T1000 (cell line): ENCODE results near the gene PRKCD.

ENCODE experiments used
- DNase-seq: peaks from one replicate; lab custom pipeline; 2025; ENCODE audit warnings: mixed read lengths; lab: John Stamatoyannopoulos, UW

PRKCD gene

GRCh38 chr3:53160660-53161449, at the start of gene PRKCD:
Gene PRKCD, plus strand, starts transcription at chr3:53161209. Its CDS starts 17,214 bp downstream, at chr3:53178423.
- DNase-seq = peak; percentile 75

GRCh38 chr3:53111822-53112221, 49.2 kb upstream of the PRKCD start:
- no peak for DNase-seq

GRCh38 chr3:53113293-53114010, 47.6 kb upstream of the PRKCD start:
- no peak for DNase-seq

- peak; percentile 66 for DNase-seq
Observed at GRCh38 chr3:53114011-53114400, 47.0 kb upstream of the PRKCD start.

DNA sequence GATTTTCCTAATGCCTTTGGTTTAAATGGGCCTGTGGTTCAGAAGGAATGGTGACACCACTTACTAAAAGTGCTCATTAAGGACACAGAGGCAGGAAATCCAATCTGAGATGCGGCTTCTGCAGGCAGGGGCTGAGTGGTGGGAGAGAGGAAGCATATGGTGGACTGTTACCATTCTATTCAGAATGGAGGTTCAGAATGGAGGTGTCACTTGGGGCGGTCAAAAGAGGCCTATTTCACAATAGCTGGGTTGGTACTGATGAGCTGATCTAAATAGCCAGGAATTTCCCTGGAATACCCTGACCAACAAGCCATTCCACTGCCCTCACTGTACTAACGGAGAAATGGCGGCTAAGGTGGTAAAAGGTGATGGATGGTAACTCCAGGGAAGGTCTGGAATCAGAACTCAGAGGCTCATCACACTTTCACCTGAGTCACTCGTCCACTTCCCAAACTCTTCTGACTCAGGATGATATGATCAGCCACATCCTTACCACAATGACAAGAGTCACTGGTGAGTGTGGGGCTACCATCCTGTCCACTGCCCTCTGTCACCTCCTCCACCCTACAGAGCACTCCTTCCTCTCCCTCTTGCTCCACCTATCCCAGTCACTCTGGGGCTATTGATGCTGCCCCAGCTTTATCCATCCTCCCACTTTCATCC, 46.5 kb upstream of the PRKCD start:
- no peak for DNase-seq

- DNase-seq = no peak
Observed at GRCh38 chr3:53116956-53117355, 44.1 kb upstream of the PRKCD start.

- DNase-seq = no peak
Observed at GRCh38 chr3:53120336-53120735, 40.7 kb upstream of the PRKCD start.

DNA sequence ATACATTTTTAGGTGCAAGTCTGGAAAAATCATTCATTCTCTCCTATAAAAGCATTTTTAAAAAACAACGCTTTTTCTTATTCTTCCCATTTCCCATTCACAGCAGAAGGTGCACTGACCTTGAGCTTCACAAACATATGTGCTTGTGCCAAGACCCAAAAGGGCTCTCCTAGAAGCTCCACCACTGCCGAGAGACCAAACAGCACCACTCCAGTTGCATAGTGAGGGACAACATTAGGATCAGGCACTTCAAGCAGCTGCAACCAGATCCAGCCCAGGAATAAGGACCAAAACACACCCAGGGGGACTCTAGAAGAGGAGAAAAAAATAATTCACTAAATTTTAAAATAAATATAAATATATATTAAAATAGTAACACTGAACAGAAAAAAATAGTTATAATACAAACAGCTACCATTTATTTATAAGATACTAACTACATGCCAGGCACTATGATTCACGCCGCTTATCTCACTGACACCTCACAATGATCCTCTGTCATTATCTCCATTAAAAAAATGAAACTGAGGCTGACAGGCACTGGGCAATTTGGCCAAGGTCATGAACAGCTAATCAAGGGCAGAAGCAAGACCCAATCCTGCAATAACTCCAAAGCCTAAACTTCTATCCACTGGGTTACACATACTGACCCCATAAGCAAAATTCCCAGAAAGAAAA, 38.6 kb upstream of the PRKCD start:
- no peak for DNase-seq

DNA sequence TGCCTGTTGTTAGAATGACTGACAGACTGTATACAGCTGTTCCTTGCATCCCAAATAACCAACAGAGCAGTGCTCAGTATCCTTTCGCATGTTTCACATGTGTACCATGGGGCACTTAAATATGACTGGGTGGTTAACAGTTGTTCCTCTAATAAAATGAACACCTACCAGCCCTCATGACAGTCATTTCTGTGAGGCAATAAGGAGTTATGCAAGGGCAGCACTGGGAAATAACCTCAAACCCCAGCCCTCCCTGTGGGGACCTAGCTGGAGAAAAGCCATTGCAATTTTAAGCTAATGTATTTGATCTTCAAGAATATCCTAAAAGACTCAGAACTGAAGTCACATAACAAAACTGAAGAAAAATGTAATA, 38.1 kb upstream of the PRKCD start:
- no peak for DNase-seq

DNA sequence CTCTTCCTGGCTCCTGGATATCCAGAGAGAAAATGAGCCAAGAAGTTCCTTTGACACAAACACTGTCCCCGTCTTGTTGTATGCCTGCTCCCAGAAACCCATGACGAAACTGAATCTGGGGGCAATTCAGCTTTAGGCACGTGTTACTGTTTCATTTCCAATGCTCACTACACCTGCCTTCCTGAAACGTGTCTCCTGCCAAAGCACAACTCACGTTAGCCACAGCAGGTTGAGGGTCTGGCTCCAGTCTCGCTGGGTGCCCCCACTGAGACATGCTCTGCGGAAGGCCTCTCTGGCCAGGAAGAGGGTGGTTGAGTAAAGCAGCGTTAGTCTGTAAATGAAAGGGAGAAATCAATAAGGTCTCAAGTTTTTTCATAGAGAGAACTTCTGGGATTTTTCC, 37.5 kb upstream of the PRKCD start:
- DNase-seq = no peak

DNA sequence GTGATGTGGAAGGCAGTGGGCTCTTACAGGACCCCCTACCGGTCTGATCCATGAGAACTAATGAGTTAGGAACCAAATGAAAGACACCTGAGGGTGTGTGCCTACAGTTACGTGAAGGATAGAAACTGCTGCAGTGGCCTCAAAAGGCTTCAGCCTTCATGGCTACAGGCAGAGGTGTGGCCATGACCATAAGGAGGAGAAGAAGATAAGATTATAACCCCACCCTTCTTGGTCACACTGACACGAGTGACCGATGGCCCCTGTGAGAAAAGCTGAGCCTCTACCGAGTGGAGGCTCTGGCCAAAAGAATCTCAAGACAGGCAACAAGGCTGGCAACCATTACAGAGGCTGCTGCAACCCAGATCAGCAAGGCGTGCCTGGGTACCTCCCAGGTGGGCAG, 37.1 kb upstream of the PRKCD start:
- DNase-seq = no peak

GRCh38 chr3:53126601-53127000, 34.4 kb upstream of the PRKCD start:
- DNase-seq = no peak

DNA sequence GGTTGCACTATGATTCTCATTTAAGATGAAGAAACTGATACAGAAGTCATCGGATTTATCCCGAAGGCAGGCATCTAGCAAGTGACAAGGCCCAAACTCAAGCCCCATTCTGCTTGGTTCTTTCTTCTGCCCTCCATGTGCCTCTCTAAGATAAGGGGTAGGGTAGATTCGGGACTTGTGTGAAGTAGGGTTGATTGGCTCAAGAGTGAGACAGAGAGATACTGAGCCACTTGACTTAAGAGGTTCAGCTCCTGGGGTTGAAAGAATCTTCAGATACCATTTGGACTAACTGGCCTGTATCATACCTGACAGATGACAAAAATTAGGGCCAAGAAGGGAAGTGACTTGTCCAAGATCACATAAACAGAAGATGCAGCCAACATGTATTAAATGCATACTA, 31.7 kb upstream of the PRKCD start:
- DNase-seq = no peak

- peak; percentile 87 for DNase-seq
Observed at GRCh38 chr3:53130179-53131061, 30.6 kb upstream of the PRKCD start, which contains the start of gene RFT1. Gene RFT1, minus strand, starts transcription at chr3:53130435. Its CDS starts 35 bp downstream, at chr3:53130400.

- no peak for DNase-seq
Observed at GRCh38 chr3:53131096-53131495, 29.9 kb upstream of the PRKCD start.

DNA sequence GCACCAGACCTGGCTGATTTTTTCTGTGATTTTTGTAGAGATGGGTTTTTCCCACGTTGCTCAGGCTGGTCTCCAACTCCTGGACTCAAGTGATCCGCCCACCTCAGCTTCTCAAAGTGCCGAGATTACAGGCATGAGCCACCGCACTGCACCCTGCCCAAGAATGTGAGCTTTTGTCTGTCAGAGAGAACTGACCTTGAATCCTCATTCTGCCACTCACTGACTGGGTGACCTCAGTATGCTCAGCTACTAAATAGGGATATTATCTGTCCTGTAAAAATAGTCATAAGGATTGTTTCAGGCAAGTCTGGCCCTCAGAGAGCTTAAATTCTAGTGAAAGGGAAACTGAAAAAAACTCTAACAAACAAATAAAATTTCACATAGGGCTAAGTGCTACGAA, 28.7 kb upstream of the PRKCD start:
- DNase-seq = no peak

DNA sequence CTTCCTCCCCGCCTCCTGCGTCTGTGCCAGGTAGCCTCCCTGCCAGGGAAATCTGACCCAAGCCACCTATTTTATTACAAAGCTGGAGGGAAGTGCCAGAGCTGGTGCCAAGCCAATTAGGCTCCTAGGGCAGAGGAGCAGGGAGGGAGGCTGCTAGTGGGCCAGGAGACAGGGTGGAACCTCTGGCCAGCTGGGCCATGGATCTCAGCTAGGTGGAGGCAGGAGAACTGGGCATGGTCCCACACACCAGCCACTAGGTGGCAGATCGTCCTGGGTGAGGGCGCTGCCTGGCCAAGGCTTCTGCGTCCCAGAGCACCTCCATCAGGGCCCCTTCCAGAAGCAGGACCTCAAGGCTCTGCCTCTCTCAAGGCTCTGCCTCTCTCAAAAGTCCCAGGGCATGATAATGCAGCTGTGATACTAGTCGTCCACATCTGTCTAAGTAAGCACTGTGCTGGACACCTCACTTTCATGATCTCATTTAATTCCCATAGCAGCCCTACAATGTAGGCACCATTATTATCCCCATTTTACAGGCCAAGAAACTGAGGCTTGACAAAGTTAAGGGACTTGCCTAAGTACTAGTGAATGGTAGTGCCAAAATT, 26.3 kb upstream of the PRKCD start:
- no peak for DNase-seq

- DNase-seq = no peak
Observed at GRCh38 chr3:53137221-53137620, 23.8 kb upstream of the PRKCD start.

- DNase-seq = no peak
Observed at GRCh38 chr3:53137835-53138446, 23.1 kb upstream of the PRKCD start.
